HEK293T (cell line): ENCODE measurements around the gene ADISSP.

Source experiments
- ARNT ChIP-seq: fragments of 450-650 bp; IDR thresholded peaks from 2 replicates; pipeline ENCODE4 v1.6.1; 2017; ENCODE audit warnings: mild to moderate bottlenecking
- ELF4 ChIP-seq: fragments of 450-650 bp; IDR thresholded peaks from 2 replicates; pipeline ENCODE4 v1.6.1; 2017; ENCODE audit warnings: antibody characterized with exemption
- FOXM1 ChIP-seq: fragments of 450-650 bp; IDR thresholded peaks from 2 replicates; pipeline ENCODE4 v1.6.1; 2017; ENCODE audit warnings: mild to moderate bottlenecking, borderline replicate concordance
- HDGF ChIP-seq: fragments of 450-650 bp; IDR thresholded peaks from 2 replicates; pipeline ENCODE4 v1.6.1; 2017; ENCODE audit warnings: antibody characterized with exemption, borderline replicate concordance
- L3MBTL2 ChIP-seq: fragments of 450-650 bp; conservative IDR thresholded peaks from 2 replicates; pipeline ENCODE4 v1.6.1; 2016; ENCODE audit warnings: mild to moderate bottlenecking
- LEF1 ChIP-seq: fragments of 450-650 bp; IDR thresholded peaks from 2 replicates; pipeline ENCODE4 v1.6.1; 2017; ENCODE audit warnings: mild to moderate bottlenecking, borderline replicate concordance
- NFRKB ChIP-seq: fragments of 450-650 bp; IDR thresholded peaks from 2 replicates; pipeline ENCODE4 v1.6.1; 2016; ENCODE audit warnings: mild to moderate bottlenecking, moderate library complexity
- SP1 ChIP-seq: fragments of 450-650 bp; IDR thresholded peaks from 2 replicates; pipeline ENCODE4 v1.6.1; 2017
- SUZ12 ChIP-seq: fragments of 450-650 bp; IDR thresholded peaks from 2 replicates; pipeline ENCODE4 v1.6.1; 2016; ENCODE audit warnings: mild to moderate bottlenecking
- TARDBP ChIP-seq: fragments of 450-650 bp; IDR thresholded peaks from 2 replicates; pipeline ENCODE4 v1.6.1; 2016

DNA sequence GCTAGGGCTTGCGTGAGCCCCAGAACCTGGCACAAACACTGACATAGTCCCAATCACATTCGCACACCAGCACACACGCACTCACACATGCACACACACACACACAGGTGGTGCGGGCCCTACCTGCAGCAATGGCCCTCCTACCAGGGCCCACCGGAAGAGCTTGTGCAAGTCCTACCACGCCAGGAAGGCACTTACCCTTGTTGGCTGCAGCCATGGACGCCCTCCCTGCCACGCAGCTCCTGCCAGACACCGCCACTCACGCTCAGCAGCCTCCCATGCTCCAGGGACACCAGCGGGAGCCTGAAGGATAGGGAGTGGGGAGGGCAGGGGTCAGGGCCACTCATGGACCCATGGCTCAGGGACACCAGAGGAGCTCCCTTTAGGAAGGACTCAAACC, 7.7 kb downstream of the ADISSP start:
- no peak for TF ChIP-seq SP1
- no peak for TF ChIP-seq SUZ12
- no peak for TF ChIP-seq L3MBTL2
- no peak for TF ChIP-seq LEF1
- no peak for TF ChIP-seq ARNT
- no peak for TF ChIP-seq FOXM1
- TF ChIP-seq NFRKB, result no peak
- TF ChIP-seq ELF4, result no peak
- no peak for TF ChIP-seq TARDBP
- TF ChIP-seq HDGF, result no peak
